Stimulated activated effector memory CD8-positive, alpha-beta T cell treated with anti-CD3 and anti-CD28 coated beads, Interleukin-12 subunit alpha, Interleukin-12 subunit beta, amount 100 ng/mL, for 72 hours (primary cell): ENCODE results near the gene TRIM71.
"Not testable (repeated sequence)": the region's sequence is repeated elsewhere in the genome, so short reads cannot be mapped to it uniquely, and the experiment has no call there.

Experiments used
- ATAC-seq: fragments of 150-1000 bp; cut with Tn5 transposase; 2 replicates; pipeline ENCODE4 v1.10.0; 2021
- DNase-seq, 2 donors: peaks; one replicate each; pipeline ENCODE4 v3.0.0; 2021 to 2022; ENCODE audit warnings: low spot score in 2 of 2
- H3K27ac Mint-ChIP-seq: one replicate; pipeline ENCODE4 v1.8.0; 2022; ENCODE audit warnings: mild to moderate bottlenecking, mixed read lengths
- H3K36me3 Mint-ChIP-seq: one replicate; pipeline ENCODE4 v1.8.0; 2022; ENCODE audit warnings: mild to moderate bottlenecking, mixed read lengths
- H3K4me1 Mint-ChIP-seq: one replicate; pipeline ENCODE4 v1.8.0; 2022; ENCODE audit warnings: mixed read lengths
- H3K4me3 Mint-ChIP-seq: one replicate; pipeline ENCODE4 v1.8.0; 2022; ENCODE audit warnings: mild to moderate bottlenecking, mixed read lengths
- H3K9me3 Mint-ChIP-seq: one replicate; pipeline ENCODE4 v1.8.0; 2022; ENCODE audit warnings: mixed read lengths

The TRIM71 gene

DNA sequence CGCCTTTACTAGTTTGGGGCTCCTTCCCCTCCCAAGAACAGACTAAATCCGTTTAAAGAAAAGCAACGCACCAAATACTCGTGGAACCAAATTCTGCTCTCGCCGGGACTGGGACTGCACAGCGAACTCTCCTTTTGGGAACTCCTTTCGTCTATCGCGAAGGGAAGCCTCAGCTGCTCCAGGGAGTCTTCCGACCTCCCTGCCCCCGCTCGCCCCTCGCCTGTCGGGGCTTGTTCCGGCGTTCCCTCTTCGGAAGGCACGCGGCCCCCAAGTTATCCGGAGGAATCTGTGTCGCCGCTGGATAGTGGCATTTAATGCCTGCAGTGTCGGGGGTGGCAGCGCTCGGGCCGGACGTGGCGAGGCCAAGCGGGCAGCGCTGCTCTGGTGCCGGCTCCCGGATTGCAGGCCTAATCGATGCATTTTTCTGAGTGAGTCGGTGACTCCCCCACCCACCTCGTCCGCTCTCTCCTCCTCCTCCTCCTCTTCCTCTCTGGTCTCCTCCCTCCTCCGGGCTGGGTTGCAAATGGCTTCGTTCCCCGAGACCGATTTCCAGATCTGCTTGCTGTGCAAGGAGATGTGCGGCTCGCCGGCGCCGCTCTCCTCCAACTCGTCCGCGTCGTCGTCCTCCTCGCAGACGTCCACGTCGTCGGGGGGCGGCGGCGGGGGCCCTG lies at the start of gene TRIM71:
Gene TRIM71 (plus strand): TSS at position 440 of the 671 bp plus-strand sequence. CDS start 84 bp downstream, at position 524.
- Mint-ChIP-seq H3K4me3 (peak within 1 kb of the TSS; percentile 65), H3K9me3 (no peaks in the 10 kb centered on the region), H3K27ac (no peak within 1 kb of the TSS), H3K36me3 (no peaks in the 10 kb centered on the region), H3K4me1 (peaks cover 7% of the 10 kb centered on the region)
- ATAC-seq = peak; percentile 23
- peak in 1 of 2 donors; percentile 57 for DNase-seq

DNA sequence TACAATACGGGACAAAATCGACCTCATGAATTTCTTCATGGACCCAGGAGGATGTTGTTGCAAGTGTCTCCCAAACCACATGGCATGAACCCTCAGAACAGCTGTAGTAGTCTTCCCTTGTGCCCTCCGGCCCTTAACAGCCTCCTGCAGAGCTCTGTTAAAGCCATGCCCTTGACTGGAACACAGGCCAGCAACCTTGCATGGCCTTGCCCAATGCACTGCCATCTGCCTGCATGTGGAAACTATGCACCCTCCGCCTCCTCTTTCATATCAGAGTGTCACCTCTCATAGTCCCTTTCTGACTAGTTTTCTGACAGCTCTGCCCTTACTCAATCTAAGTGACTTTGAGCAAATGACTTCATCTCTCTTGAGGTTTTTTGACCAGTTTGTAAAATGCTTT lies 39.4 kb upstream of the TRIM71 start:
- DNase-seq = no peak
- peaks cover 16% of the 10 kb centered on the region for H3K36me3 Mint-ChIP-seq
- H3K9me3 Mint-ChIP-seq = no peaks in the 10 kb centered on the region
- H3K4me1 Mint-ChIP-seq = peaks cover 16% of the 10 kb centered on the region
- peak; percentile 65 for ATAC-seq
- no peak overlapping the region for H3K27ac Mint-ChIP-seq
- H3K4me3 Mint-ChIP-seq = no peak overlapping the region

DNA sequence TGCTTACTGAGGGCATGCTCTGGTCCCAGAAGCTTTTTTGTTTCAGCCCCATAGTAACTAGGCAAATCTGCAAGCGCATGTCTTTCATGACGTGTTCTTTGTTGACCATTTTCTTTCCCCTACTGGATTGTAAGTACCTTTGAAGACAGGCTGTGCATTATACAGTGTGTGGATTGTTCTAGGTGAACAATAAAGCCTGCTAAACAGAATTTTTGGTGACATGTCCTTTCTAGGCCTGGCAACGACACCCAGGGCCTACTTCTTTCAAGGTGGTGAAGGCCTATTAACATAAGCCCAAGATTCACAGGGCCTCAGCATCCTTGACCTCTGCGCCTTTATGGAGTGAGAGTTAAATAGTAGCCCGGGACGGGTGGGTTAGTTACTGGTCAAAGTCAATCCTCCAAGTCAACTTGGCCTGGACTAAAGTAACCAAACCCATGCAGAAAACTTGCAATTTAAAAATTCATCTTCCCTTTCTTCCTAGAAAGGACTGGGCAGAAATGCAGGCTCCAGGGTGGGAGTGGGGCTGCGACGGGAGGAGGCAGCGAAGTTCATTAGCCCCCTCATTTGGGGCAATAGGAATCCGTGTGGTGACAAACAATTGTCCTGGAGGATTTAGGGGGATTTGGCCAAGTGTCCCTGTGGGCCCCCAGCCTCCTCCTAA lies 37.6 kb upstream of the TRIM71 start:
- Mint-ChIP-seq H3K9me3 (no peaks in the 10 kb centered on the region), H3K36me3 (peaks cover 6% of the 10 kb centered on the region), H3K27ac (no peak overlapping the region), H3K4me3 (peak overlapping the region; percentile 87), H3K4me1 (peaks cover 16% of the 10 kb centered on the region)
- DNase-seq (no peak), ATAC-seq (no peak)

DNA sequence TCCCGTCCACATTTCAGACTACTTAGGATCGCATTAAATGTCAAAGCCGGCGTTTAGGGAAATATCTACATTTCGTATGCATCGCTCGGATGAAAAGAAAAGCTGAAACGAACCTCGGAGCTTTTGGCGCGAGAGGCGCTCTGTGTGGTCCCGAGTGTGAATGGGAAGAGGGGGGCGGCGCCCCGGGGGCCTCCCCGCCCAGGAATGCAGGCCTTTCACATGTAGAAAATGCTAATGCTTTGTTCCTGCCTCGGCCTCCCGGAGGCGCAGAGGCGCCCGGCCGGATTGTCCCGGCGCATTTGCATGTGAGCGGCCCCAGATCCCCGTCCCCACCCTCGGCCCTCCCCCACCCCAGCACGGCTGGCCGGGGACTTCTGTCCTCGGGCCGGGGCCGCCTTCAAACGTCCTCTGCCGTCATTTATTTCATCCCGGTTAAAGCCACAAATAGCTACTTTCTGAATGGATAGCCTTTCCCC lies 37.0 kb upstream of the TRIM71 start:
- ATAC-seq = no peak
- DNase-seq = no peak
- peaks cover 16% of the 10 kb centered on the region for H3K4me1 Mint-ChIP-seq
- no peaks in the 10 kb centered on the region for H3K9me3 Mint-ChIP-seq
- H3K4me3 Mint-ChIP-seq = peak overlapping the region; percentile 87
- H3K36me3 Mint-ChIP-seq = peaks cover under 1% of the 10 kb centered on the region
- H3K27ac Mint-ChIP-seq = no peak overlapping the region

DNA sequence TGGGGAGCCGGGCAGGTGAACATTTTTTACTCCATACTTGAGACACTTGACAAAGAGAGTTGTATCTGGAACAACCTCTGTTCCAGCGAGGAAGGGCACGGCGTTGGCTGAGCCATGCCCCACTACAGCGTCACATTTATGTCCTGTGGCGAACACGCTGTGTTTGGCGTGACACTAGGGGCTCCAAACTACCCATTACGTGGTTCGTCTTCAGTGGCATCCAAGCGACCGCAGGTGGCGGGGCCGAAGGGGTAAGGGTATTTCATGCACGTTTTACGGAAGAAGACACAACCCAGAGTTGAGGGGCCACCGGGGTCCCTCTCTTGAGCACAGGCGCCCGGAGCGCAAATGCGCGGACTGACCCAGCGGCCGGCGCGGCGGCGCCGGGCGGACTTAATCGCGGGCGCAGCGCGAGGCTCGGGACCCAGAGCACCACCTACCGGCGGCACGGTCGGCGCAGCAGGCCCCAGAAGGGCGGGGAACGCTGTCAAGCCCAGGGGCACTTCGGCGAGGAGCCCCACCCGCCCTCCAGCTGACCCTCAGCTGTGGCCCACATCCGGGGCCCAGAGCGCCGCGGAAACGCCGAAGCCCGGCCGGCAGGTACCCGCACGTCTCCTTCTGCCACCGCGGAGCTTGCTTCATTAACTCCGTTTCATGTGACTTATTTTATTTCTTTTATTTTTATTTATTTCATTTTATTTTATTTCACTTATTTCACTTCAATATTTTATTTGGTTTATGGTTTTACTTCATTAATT lies 36.4 kb upstream of the TRIM71 start:
- no peaks in the 10 kb centered on the region for H3K9me3 Mint-ChIP-seq
- peaks cover 16% of the 10 kb centered on the region for H3K4me1 Mint-ChIP-seq
- H3K36me3 Mint-ChIP-seq = no peaks in the 10 kb centered on the region
- DNase-seq (peak; percentile 63 to 87), ATAC-seq (peak; percentile 95)
- H3K27ac Mint-ChIP-seq = no peak overlapping the region
- peak overlapping the region; percentile 87 for H3K4me3 Mint-ChIP-seq

DNA sequence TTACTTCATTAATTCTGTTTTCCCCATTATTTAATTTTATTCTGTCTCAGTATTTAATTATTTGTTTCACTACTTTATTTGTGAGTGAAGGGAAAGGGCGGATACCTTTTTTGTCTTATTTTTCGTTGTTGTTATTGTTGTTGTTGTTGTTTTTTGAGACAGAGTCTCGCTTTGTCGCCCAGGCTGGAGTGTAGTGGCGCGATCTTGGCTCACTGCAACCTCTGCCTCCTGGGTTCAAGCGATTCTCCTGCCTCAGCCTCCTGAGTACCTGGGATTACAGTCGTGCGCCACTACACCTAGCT lies 35.9 kb upstream of the TRIM71 start:
- H3K27ac Mint-ChIP-seq, DNase-seq, H3K9me3 Mint-ChIP-seq, H3K36me3 Mint-ChIP-seq, ATAC-seq: not testable (repeated sequence)
- H3K4me3 Mint-ChIP-seq = peak overlapping the region; percentile 87
- peaks cover 16% of the 10 kb centered on the region for H3K4me1 Mint-ChIP-seq

DNA sequence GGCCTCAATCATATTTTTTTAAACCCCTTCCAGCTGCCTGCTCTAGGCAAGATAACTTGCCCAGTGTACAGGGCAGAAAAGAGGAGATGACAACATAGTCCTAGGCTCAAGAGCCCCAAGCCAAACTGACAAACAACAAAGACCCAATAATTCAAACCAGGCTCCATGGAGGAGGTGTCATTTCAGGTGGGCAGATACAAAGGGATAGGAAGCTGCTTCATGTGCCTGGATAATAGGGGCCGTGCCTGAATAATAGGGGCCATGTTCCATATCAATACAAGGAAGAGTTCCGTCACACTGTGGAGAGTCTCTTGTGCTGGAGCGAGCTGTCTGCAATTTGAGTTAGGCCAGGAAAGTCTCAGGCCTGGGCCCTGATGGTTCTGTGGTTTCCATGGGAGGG lies 35.4 kb upstream of the TRIM71 start:
- Mint-ChIP-seq H3K9me3 (no peaks in the 10 kb centered on the region), H3K36me3 (no peaks in the 10 kb centered on the region), H3K4me3 (peak overlapping the region; percentile 87), H3K27ac (no peak overlapping the region), H3K4me1 (peaks cover 16% of the 10 kb centered on the region)
- no peak for ATAC-seq
- no peak for DNase-seq

DNA sequence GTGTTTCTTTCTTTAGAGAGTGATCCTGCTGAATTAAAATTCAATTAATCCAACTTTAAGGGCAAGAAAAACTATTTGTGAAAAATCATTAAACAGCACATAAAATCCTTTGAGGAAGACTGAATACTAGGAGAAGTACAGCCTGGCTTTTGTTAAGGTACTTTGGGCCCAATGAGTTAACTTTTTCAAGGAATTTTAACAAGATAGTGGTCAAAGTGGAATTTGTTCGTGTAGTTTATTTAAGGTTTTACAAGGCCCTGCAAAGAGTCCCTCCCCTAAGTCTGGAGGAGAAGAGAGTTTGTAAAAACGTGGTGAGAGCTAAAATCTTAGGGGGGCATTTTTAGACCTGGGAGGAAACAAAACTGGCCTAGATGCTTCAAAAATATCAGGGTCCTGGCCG lies 26.0 kb upstream of the TRIM71 start:
- Mint-ChIP-seq H3K4me1 (no peaks in the 10 kb centered on the region), H3K27ac (no peak overlapping the region), H3K9me3 (no peaks in the 10 kb centered on the region), H3K36me3 (no peaks in the 10 kb centered on the region), H3K4me3 (no peak overlapping the region)
- DNase-seq = no peak
- ATAC-seq = no peak

DNA sequence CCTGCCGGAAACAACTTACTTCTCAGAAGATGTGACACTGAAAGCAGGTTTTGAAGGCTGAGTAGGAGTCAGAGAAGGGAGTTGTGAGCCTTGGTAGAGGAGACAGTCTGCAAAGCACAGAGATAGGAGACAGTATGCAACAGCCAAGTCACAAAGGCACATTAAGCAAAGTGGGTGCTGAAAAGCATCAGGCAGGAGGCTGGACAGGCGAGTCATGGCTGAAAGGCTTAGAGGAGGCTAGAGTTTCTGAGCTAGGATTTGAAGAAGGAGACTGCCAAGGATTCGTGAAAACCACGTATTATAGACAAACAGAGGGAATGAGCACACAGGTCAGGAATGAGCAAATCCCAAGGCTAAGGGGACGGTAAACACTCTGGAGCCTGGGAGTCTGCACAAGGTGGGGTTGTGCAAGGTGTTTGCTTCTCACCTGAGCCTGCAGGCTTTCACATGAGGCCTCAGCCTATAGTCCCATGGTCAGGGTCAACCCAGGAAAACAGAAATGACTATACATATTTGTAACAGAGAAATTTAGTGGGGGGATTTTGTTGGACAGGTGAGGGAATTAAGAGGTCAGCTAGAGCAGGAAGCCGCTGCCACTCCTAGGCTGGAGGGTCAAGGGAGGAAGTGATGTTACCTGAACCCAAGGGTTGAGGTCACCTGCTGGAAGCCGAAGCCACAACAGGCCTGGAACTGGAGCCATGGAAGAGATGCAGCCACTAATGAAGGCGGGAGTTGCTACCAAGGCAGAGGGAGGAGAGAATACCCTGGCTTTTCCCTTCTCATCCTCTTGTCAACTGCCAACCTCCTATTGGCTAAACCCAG lies 23.1 kb upstream of the TRIM71 start:
- H3K36me3 Mint-ChIP-seq = no peaks in the 10 kb centered on the region
- DNase-seq (no peak), ATAC-seq (no peak)
- H3K27ac Mint-ChIP-seq = no peak overlapping the region
- no peak overlapping the region for H3K4me3 Mint-ChIP-seq
- H3K4me1 Mint-ChIP-seq = no peaks in the 10 kb centered on the region
- H3K9me3 Mint-ChIP-seq = no peaks in the 10 kb centered on the region

DNA sequence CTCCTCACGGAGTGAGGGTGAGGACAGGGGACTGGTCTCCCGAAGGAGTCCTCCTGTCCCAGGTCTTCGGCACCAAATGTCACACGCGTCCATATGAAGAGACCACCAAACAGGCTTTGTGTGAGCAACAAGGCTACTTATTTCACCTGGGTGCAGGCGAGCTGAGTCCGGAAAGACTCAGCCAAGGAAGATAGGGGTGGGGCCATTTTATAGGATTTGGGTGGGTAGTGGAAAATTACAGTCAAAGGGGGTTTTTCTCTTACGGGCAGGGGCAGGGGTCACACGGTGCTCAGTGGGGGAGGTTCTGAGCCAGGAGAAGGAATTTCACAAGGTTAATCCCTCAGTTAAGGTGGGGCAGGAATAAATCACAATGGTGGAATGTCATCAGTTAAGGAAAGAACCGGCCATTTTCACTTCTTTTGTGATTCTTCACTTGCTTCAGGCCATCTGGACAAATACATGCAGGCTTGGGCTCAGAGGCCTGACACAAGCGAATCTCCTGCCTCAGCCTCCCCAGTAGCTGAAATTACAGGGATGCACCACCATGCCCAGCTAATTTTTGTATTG lies 21.3 kb upstream of the TRIM71 start:
- ATAC-seq = not testable (repeated sequence)

DNA sequence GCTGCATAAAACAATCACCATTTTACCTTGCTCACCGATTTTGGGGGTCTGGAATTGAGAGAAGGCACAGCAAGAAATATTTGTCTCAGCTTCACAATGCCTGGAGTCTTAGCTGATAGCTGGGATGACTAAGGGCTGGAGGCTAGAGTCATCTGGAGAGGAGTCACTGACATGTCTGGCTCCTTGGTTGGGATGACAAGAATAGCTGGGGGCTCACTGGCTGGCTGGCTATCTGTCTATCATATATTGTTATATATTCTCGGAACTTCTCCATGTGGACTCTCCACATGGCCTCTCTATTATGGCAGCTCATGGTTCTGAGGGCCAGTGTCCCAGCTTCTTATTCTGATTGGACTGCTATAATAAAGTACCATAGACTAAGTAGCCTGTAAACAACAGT lies 20.0 kb upstream of the TRIM71 start:
- H3K36me3 Mint-ChIP-seq = no peaks in the 10 kb centered on the region
- DNase-seq (no peak), ATAC-seq (no peak)
- no peaks in the 10 kb centered on the region for H3K9me3 Mint-ChIP-seq
- no peak overlapping the region for H3K27ac Mint-ChIP-seq
- H3K4me1 Mint-ChIP-seq = no peaks in the 10 kb centered on the region
- no peak overlapping the region for H3K4me3 Mint-ChIP-seq

More for the DNA sequence above, 21.3 kb upstream of the TRIM71 start:
- H3K9me3 Mint-ChIP-seq, DNase-seq, H3K4me3 Mint-ChIP-seq, H3K4me1 Mint-ChIP-seq, H3K27ac Mint-ChIP-seq, H3K36me3 Mint-ChIP-seq: not testable (repeated sequence)

DNA sequence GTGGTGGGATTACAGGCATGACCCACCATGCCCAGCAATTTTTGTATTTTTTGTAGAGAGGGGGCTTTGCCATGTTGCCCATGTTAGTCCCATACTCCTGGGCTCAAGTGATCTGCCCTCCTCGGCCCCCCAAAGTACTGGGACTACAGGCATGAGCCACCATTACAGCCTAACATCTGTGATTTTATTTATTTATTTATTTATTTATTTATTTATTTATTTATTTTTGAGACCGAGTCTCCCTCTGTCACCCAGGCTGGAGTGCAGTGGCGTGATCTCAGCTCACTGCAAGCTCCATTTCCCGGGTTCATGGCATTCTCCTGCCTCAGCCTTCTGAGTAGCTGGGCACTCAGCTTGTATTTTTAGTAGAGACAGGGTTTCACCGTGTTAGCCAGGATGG lies 16.4 kb upstream of the TRIM71 start:
- H3K9me3 Mint-ChIP-seq, ATAC-seq, H3K27ac Mint-ChIP-seq, DNase-seq, H3K4me1 Mint-ChIP-seq, H3K36me3 Mint-ChIP-seq, H3K4me3 Mint-ChIP-seq: not testable (repeated sequence)

DNA sequence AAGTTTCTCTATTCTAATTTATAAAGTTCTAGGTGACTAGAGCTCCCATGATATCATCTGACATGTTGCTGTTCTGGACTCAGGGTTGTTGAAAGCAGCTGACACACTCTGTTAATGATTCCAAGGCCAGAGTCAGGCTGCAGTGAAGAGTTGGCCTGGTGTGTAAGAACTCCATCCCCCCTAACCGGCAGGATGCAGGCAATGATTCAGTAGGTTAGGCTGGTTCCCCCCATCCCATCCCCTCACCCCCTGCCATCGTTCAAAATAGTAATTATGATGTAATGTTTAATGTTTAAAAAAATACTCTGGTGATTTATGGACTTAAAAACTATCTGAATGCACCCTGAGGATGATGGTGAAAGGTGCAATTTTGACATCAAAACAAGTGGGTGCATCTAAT lies 4.6 kb upstream of the TRIM71 start:
- ATAC-seq (no peak), DNase-seq (no peak)
- Mint-ChIP-seq H3K4me1 (peaks cover 7% of the 10 kb centered on the region), H3K36me3 (no peaks in the 10 kb centered on the region), H3K4me3 (no peak overlapping the region), H3K9me3 (no peaks in the 10 kb centered on the region), H3K27ac (no peak overlapping the region)

DNA sequence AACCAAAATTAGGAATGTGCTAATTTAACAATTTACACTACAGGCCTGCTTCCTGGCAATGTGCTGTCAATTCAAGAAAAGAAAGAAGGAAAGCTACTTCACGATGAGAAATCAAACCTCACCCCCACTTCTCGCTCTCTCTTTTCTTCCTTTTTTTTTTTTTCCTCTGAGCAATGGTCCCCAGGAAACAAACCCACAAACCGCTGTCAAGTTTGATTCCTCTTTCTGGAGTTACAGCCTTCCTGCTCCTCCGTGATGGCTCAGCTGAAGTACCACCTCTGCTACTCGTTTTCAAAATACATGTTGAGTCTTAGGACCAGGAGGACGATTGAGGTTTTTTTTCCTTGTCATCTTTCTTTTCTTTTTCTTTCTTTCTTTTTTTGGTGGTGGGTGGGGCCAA lies 3.4 kb upstream of the TRIM71 start:
- DNase-seq = no peak
- Mint-ChIP-seq H3K36me3 (no peaks in the 10 kb centered on the region), H3K9me3 (no peaks in the 10 kb centered on the region), H3K4me3 (no peak overlapping the region), H3K27ac (no peak overlapping the region), H3K4me1 (peaks cover 7% of the 10 kb centered on the region)
- ATAC-seq = no peak
